Measurements from ENCODE around the gene ITPR1. TPM values are rescaled to one million over a fixed set of nuclear protein-coding genes. Genes with fewer than 3 reads are reported as not detected.

Gene ITPR1
- total RNA-seq, 4 donors from 2014 or later, result 12.1 to 68.7 (median 25.6) TPM

DNA sequence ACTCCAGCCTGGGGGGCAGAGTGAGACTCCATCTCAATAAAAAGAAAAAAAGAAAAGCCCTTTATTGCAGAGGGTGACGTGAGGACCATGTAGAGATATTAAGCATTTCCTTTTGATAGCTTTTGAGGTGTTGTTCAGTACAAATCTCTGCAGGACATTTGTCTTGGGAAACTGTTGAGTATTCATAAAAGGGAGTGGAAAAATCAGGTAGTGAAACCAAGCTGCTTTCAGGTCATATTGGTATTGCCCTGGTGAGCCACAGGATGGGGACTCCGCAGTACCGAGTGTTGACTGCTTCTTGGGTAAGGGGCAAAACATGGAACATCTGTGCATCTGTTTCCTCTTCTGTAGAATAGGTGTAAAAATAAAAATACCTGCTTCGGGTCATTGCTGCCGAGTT, 9.9 kb downstream of the ITPR1 start:
- H3K4me3 ChIP-seq, result no peak overlapping the region
- H3K9me3 ChIP-seq, result no peaks in the 10 kb centered on the region
- TF ChIP-seq CTCF (IDR thresholded peaks at IDR 0.05) (no peak), POLR2A (IDR thresholded peaks at IDR 0.05) (no peak)
- DNase-seq, result no peak
- no peaks in the 10 kb centered on the region for H3K27me3 ChIP-seq
- H3K27ac ChIP-seq, result peak overlapping the region in 3 of 4 donors; percentile 72 to 83 (median 80)
- intact Hi-C loops (cut with DNase I), result no loop called here
- peaks cover 8 to 45% (median 19%) of the 10 kb centered on the region in 3 donors for H3K4me1 ChIP-seq
- H3K36me3 ChIP-seq, result peaks cover 0 to 4% (median 0%) of the 10 kb centered on the region in 3 donors
- 54 to 76% methylated on average over 5 of the region's 5 CpGs for WGBS, 2 donors

- peak overlapping the region; percentile 62 to 83 (median 76) for H3K27ac ChIP-seq
- no peak for DNase-seq
- 26 to 34% methylated on average over 12 to 13 of the region's 14 CpGs for WGBS, 2 donors
- TF ChIP-seq CTCF (IDR thresholded peaks at IDR 0.05) (no peak), POLR2A (IDR thresholded peaks at IDR 0.05) (no peak)
- H3K4me1 ChIP-seq, result peaks cover 8 to 47% (median 19%) of the 10 kb centered on the region in 3 donors
- peak overlapping the region in 3 of 4 donors; percentile 5 to 47 (median 18) for H3K4me3 ChIP-seq
- peaks cover 0 to 4% (median 0%) of the 10 kb centered on the region in 3 donors for H3K36me3 ChIP-seq
- no peaks in the 10 kb centered on the region for H3K27me3 ChIP-seq
- H3K9me3 ChIP-seq, result no peaks in the 10 kb centered on the region
- intact Hi-C loops (cut with DNase I), result no loop called here
Observed at GRCh38 chr3:4504340-4505261, 11.5 kb downstream of the ITPR1 start.

DNA sequence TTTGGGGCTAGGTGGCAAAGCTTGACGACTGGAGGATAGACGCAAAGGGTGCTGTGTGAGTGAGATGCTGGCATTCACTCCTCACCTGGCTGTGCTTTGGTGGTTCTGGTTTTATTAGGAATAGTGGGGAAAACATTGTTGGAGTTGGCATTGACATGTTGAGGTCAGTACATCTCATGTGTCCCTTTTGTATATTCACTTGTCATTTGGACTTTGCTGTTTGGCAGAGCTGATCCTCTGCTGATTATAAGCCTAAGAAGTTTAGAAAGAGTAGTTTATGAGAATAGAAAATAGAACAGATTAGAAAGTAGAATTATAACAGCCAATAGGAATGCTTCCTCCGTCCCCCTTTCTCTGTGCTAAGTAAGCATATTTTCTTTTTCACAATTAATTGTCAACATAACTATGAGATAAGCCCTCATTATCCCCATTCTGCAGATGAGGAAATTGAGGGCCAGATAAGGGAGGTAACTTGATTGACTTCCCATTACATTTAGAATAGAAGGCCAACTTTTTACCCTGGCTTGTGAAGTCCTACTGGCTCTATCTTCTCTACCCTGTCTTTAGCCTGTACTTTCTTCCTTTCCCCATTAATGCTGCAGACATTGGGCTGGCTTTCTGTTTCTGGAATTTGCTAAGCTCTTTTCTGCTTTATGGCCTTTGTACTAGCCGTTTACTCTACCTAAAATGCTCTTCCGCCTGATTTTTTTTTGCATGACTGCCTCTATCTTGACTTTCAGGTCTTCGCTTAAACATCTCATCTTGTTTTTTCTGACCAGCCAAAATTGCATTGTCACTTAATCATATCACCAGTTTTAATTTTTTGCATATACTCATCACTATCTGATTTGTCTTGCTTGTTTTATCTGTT, 12.8 kb downstream of the ITPR1 start:
- TF ChIP-seq POLR2A (IDR thresholded peaks at IDR 0.05), result no peak
- TF ChIP-seq CTCF (IDR thresholded peaks at IDR 0.05), result no peak
- Histone ChIP-seq H3K36me3 (no peaks in the 10 kb centered on the region), H3K9me3 (no peaks in the 10 kb centered on the region), H3K4me1 (peaks cover 8 to 47% (median 19%) of the 10 kb centered on the region in 3 donors), H3K27ac (peak overlapping the region in 3 of 4 donors; percentile 72 to 83 (median 80)), H3K4me3 (no peak overlapping the region), H3K27me3 (no peaks in the 10 kb centered on the region)
- intact Hi-C loops (cut with DNase I), result no loop called here
- no peak for DNase-seq
- 74 to 87% methylated on average over 6 of the region's 6 CpGs for WGBS, 2 donors

DNA sequence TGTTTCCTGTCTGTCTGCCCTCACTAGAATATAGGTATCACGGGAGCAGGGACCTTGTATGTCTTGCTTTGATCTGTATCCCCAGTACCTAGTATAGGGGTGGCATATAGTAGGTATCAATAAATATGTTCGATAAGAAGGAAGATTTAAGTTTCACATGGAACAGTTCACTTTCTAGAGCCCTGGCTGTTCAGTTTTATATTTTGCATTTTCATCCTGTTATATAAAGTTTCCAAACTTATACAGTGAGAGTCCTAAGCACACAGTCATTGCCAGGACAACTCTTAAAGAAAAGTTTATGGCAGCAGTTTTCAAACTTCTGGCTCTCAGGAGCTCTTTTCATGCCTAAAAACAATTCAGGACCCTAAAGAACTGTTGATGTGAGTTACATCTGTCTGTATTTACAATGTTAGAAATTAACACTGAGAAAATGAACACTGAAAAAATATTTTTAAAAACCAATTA, 13.4 kb downstream of the ITPR1 start:
- H3K4me1 ChIP-seq, result peaks cover 8 to 47% (median 19%) of the 10 kb centered on the region in 3 donors
- H3K27ac ChIP-seq, result no peak overlapping the region
- intact Hi-C loops (cut with DNase I), result no loop called here

More for the DNA sequence above, 13.4 kb downstream of the ITPR1 start:
- no peaks in the 10 kb centered on the region for H3K9me3 ChIP-seq
- 80 to 83% methylated on average over 2 of the region's 2 CpGs for WGBS, 2 donors
- H3K36me3 ChIP-seq, result no peaks in the 10 kb centered on the region
- TF ChIP-seq POLR2A (IDR thresholded peaks at IDR 0.05) (no peak), CTCF (IDR thresholded peaks at IDR 0.05) (no peak)
- no peak for DNase-seq
- no peaks in the 10 kb centered on the region for H3K27me3 ChIP-seq
- no peak overlapping the region for H3K4me3 ChIP-seq

All from esophagus squamous epithelium (tissue), 5 donors.